CD14-positive monocyte (primary cell): ENCODE results near the gene MOV10. TPM values are rescaled to one million over a fixed set of nuclear protein-coding genes. Genes with fewer than 3 reads are reported as not detected.

Experiments
- DNase-seq, 3 donors: peaks; one replicate each; pipeline ENCODE4 v3.0.0-alpha.2; 2011 to 2022
- H2AFZ ChIP-seq: 2 replicates; pipeline ENCODE4 v1.6.0; 2012; ENCODE audit warnings: mild to moderate bottlenecking, low read depth, low read length, inconsistent platforms; ENCODE audit not compliant: insufficient read depth, poor library complexity, severe bottlenecking
- H3K27ac ChIP-seq, 2 donors: 1 replicate in 1 of 2; 2 replicates in 1 of 2; pipeline ENCODE4 v1.5.1; 2012 to 2013; ENCODE audit warnings: low read length in 2 of 2, control low read depth in 1 of 2, inconsistent platforms in 1 of 2, low read depth in 1 of 2, mild to moderate bottlenecking in 1 of 2
- H3K27me3 ChIP-seq, 2 donors: one replicate each; pipeline versions ENCODE4 v1.6.0 to v1.6.1; 2011 to 2013; ENCODE audit warnings: low read length in 2 of 2; ENCODE audit not compliant: control insufficient read depth in 2 of 2, insufficient read depth in 2 of 2
- H3K36me3 ChIP-seq, 2 donors: replicated peaks in 1 of 2; 1 replicate in 1 of 2; 2 replicates in 1 of 2; pipeline versions ENCODE4 v1.5.1 to v1.6.1; 2012 to 2013; ENCODE audit warnings: low read length in 2 of 2, control low read depth in 1 of 2, inconsistent platforms in 1 of 2, mild to moderate bottlenecking in 1 of 2; ENCODE audit not compliant: insufficient read depth in 2 of 2, control insufficient read depth in 1 of 2
- H3K4me1 ChIP-seq, 2 donors: 1 replicate in 1 of 2; 2 replicates in 1 of 2; pipeline versions ENCODE4 v1.5.1 to v1.6.1; 2012 to 2013; ENCODE audit warnings: low read length in 2 of 2, control low read depth in 1 of 2, inconsistent platforms in 1 of 2, mild to moderate bottlenecking in 1 of 2, moderate library complexity in 1 of 2; ENCODE audit not compliant: insufficient read depth in 2 of 2, control insufficient read depth in 1 of 2
- H3K4me2 ChIP-seq: replicated peaks from 2 replicates; pipeline ENCODE3; 2012; ENCODE audit warnings: low read length, moderate library complexity, mild to moderate bottlenecking; ENCODE audit not compliant: poor library complexity, severe bottlenecking; ENCODE audit errors: extremely low read depth
- H3K4me3 ChIP-seq, 3 experiments: fragments of 200-600 bp in 1 of 3; sonication (generic) in 1 of 3; replicated peaks in 1 of 3; 1 replicate in 2 of 3; 2 replicates in 1 of 3; pipeline ENCODE4 v1.5.1; 2011 to 2013; ENCODE audit warnings: low read length in 3 of 3, mild to moderate bottlenecking in 3 of 3, control low read depth in 2 of 3, low read depth in 2 of 3, inconsistent platforms in 1 of 3, moderate library complexity in 1 of 3
- H3K79me2 ChIP-seq: 2 replicates; pipeline ENCODE4 v1.6.0; 2012; ENCODE audit warnings: mild to moderate bottlenecking, control low read depth, inconsistent platforms, low read length, moderate library complexity; ENCODE audit not compliant: insufficient read depth
- H3K9ac ChIP-seq: 2 replicates; pipeline ENCODE4 v1.6.0; 2017; ENCODE audit warnings: low read length, mild to moderate bottlenecking; ENCODE audit not compliant: insufficient read depth, poor library complexity, severe bottlenecking
- H3K9me3 ChIP-seq, 2 donors: replicated peaks in 1 of 2; 1 replicate in 1 of 2; 2 replicates in 1 of 2; pipeline versions ENCODE4 v1.5.1 to v1.6.1; 2012 to 2013; ENCODE audit warnings: low read length in 2 of 2, control low read depth in 1 of 2; ENCODE audit not compliant: control insufficient read depth in 1 of 2, insufficient read depth in 1 of 2
- H4K20me1 ChIP-seq: 2 replicates; pipeline ENCODE4 v1.6.0; 2012; ENCODE audit warnings: mild to moderate bottlenecking, low read length, control low read depth, moderate library complexity; ENCODE audit not compliant: insufficient read depth
- H3K27ac Mint-ChIP-seq, 7 donors: one replicate each; pipeline ENCODE4 v1.8.0; 2020; ENCODE audit warnings: mild to moderate bottlenecking in 7 of 7, mixed read lengths in 7 of 7, moderate library complexity in 6 of 7, inconsistent platforms in 2 of 7
- H3K27me3 Mint-ChIP-seq, 3 donors: one replicate each; pipeline ENCODE4 v1.8.0; 2021 to 2022; ENCODE audit warnings: low read depth in 3 of 3, mild to moderate bottlenecking in 3 of 3, mixed read lengths in 3 of 3, moderate library complexity in 3 of 3, inconsistent platforms in 1 of 3
- H3K36me3 Mint-ChIP-seq, 2 donors: one replicate each; pipeline ENCODE4 v1.8.0; 2020; ENCODE audit warnings: mixed read lengths in 2 of 2, inconsistent platforms in 1 of 2, mild to moderate bottlenecking in 1 of 2
- H3K4me1 Mint-ChIP-seq: one replicate; pipeline ENCODE4 v1.8.0; 2020; ENCODE audit warnings: mild to moderate bottlenecking, mixed read lengths
- H3K4me3 Mint-ChIP-seq, 2 donors: one replicate each; pipeline ENCODE4 v1.8.0; 2020; ENCODE audit warnings: mild to moderate bottlenecking in 2 of 2, mixed read lengths in 2 of 2, moderate library complexity in 1 of 2
- H3K9me3 Mint-ChIP-seq, 7 donors: one replicate each; pipeline ENCODE4 v1.8.0; 2020 to 2022; ENCODE audit warnings: mixed read lengths in 7 of 7, mild to moderate bottlenecking in 6 of 7, moderate library complexity in 6 of 7, inconsistent platforms in 2 of 7
- WGBS: methylation state at CpG from one replicate; pipeline ENCODE4 v1.1.5; 2013; ENCODE audit warnings: missing lambda C conversion rate; ENCODE audit not compliant: insufficient coverage; 5-methylcytosine and 5-hydroxymethylcytosine counted together
- intact Hi-C, 2 donors: fragments of 100-400 bp; cut with micrococcal nuclease; formaldehyde crosslinking; loops; one replicate each; pipeline versions ENCODE4 v1.15.0 to v1.15.1; 2023
- polyA plus RNA-seq, 3 donors: library from polyadenylated mRNA; depleted of rRNA in 1 of 3; unstranded in 2 of 3; stranded (reverse) in 1 of 3; fragments of 300-500 nt in 2 of 3; fragments of >200 nt in 1 of 3; fragmentation: Illumina TruSeq in 2 of 3; gene quantifications; 1 replicate in 2 of 3; 2 replicates in 1 of 3; pipeline ENCODE4 v1.2.3, GENCODE V29; 2012 to 2021
- TF ChIP-seq, protein P1 (sequence below): fragments of 200-600 bp; IDR thresholded peaks from one replicate; pipeline ENCODE4 v1.8.0; 2022; ENCODE audit warnings: antibody characterized with exemption, mild to moderate bottlenecking

The MOV10 gene
- polyA plus RNA-seq, 3 donors, result 12.0 to 61.2 (median 13.6) TPM

GRCh38 chr1:112633628-112634027, 40.8 kb upstream of the MOV10 start:
- H3K27me3 ChIP-seq, result no peaks in the 10 kb centered on the region
- no peak overlapping the region for H2AFZ ChIP-seq
- TF ChIP-seq, protein P1, sequence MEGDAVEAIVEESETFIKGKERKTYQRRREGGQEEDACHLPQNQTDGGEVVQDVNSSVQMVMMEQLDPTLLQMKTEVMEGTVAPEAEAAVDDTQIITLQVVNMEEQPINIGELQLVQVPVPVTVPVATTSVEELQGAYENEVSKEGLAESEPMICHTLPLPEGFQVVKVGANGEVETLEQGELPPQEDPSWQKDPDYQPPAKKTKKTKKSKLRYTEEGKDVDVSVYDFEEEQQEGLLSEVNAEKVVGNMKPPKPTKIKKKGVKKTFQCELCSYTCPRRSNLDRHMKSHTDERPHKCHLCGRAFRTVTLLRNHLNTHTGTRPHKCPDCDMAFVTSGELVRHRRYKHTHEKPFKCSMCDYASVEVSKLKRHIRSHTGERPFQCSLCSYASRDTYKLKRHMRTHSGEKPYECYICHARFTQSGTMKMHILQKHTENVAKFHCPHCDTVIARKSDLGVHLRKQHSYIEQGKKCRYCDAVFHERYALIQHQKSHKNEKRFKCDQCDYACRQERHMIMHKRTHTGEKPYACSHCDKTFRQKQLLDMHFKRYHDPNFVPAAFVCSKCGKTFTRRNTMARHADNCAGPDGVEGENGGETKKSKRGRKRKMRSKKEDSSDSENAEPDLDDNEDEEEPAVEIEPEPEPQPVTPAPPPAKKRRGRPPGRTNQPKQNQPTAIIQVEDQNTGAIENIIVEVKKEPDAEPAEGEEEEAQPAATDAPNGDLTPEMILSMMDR, result no peak
- no peaks in the 10 kb centered on the region for H3K9me3 ChIP-seq
- H3K9ac ChIP-seq, result no peak overlapping the region
- peaks cover 100% of the 10 kb centered on the region for H4K20me1 ChIP-seq
- no peak overlapping the region for H3K4me2 ChIP-seq
- no CpG with 5 or more reads among the region's 2 CpGs for WGBS
- peaks cover 57% of the 10 kb centered on the region for H3K4me1 Mint-ChIP-seq
- H3K4me3 ChIP-seq, result no peak overlapping the region
- H3K79me2 ChIP-seq, result peaks cover 100% of the 10 kb centered on the region
- no peaks in the 10 kb centered on the region for H3K27me3 Mint-ChIP-seq
- peaks cover 26 to 40% of the 10 kb centered on the region in 2 donors for H3K36me3 Mint-ChIP-seq
- peaks cover 0 to 2% (median 0%) of the 10 kb centered on the region in 7 donors for H3K9me3 Mint-ChIP-seq
- H3K4me1 ChIP-seq, result peaks cover 16 to 63% of the 10 kb centered on the region in 2 donors
- peak overlapping the region in 1 of 7 donors; percentile 47 for H3K27ac Mint-ChIP-seq
- no peak overlapping the region for H3K4me3 Mint-ChIP-seq
- peaks cover 11 to 25% of the 10 kb centered on the region in 2 donors for H3K36me3 ChIP-seq
- DNase-seq, result no peak
- intact Hi-C loops, result no loop called here
- H3K27ac ChIP-seq, result peak overlapping the region in 1 of 2 donors; percentile 23

DNA sequence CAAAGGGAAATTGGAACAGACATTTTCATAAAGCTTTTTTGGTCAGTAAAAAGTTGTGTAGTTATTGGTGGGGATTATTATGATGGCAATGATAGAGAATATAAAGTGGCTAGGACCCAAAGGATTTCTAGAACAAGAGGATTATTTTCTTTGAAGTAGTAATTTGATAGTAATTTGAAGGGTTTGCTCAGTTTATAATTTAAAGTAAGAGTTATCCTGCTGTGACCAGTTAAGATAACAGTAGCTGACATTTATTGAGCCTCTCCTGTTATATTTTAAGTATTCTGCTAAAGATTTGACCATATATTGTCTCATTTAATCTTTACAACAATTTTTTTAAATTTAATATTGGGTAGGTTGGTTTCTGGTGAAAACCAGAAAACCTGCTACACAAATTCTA, 40.1 kb upstream of the MOV10 start:
- peaks cover 99% of the 10 kb centered on the region for H4K20me1 ChIP-seq
- no peaks in the 10 kb centered on the region for H3K27me3 Mint-ChIP-seq
- no peaks in the 10 kb centered on the region for H3K27me3 ChIP-seq
- peak overlapping the region in 1 of 2 donors; percentile 76 for H3K27ac ChIP-seq
- peaks cover 11 to 25% of the 10 kb centered on the region in 2 donors for H3K36me3 ChIP-seq
- peak overlapping the region in 1 of 7 donors; percentile 22 for H3K27ac Mint-ChIP-seq
- peaks cover 100% of the 10 kb centered on the region for H3K79me2 ChIP-seq
- no peak for DNase-seq
- peaks cover 50% of the 10 kb centered on the region for H3K4me1 Mint-ChIP-seq
- H3K9me3 ChIP-seq, result no peaks in the 10 kb centered on the region
- intact Hi-C loops, result no loop called here
- H3K4me2 ChIP-seq, result no peak overlapping the region
- no peak overlapping the region for H3K4me3 ChIP-seq
- TF ChIP-seq, protein P1, result no peak
- no peak overlapping the region for H3K4me3 Mint-ChIP-seq
- H3K36me3 Mint-ChIP-seq, result peaks cover 22 to 34% of the 10 kb centered on the region in 2 donors
- H2AFZ ChIP-seq, result no peak overlapping the region
- H3K4me1 ChIP-seq, result peaks cover 16 to 56% of the 10 kb centered on the region in 2 donors
- H3K9ac ChIP-seq, result no peak overlapping the region
- H3K9me3 Mint-ChIP-seq, result no peaks in the 10 kb centered on the region
